SK-N-SH (cell line): ENCODE data around the gene MAN2A1. TPM values are rescaled to one million over a fixed set of nuclear protein-coding genes. Genes with fewer than 3 reads are reported as not detected.

Source experiments
- CTCF ChIA-PET: fragments of 300-600, 350-600 bp; formaldehyde crosslinking; extraction: SDS; loops from one replicate; lab custom pipeline; 2021; lab: Yijun Ruan, JAX
- POLR2A ChIA-PET: fragments of 350-600 bp; sonication (Branson Sonifier 250); formaldehyde crosslinking; extraction: SDS; loops from one replicate; lab custom pipeline; 2020; ENCODE audit warnings: antibody characterized with exemption, inconsistent platforms; lab: Yijun Ruan, JAX
- DNase-seq: peaks from one replicate; pipeline ENCODE4 v3.0.0; 2012
- H2AFZ ChIP-seq: fragments of 200-600 bp; sonication (generic); 2 replicates; pipeline ENCODE4 v1.8.1; 2016; ENCODE audit warnings: antibody characterized with exemption, mild to moderate bottlenecking, low read depth
- H3F3A ChIP-seq: fragments of 200-600 bp; sonication (generic); replicated peaks from 2 replicates; pipeline ENCODE3; 2016; ENCODE audit warnings: antibody characterized with exemption, mild to moderate bottlenecking; ENCODE audit not compliant: insufficient read depth
- H3K27ac ChIP-seq, 2 experiments: fragments of 200-500 bp in 1 of 2; fragments of 200-600 bp in 1 of 2; sonication (Bioruptor generic) in 1 of 2; sonication (generic), shearing (Covaris generic) in 1 of 2; 2 replicates each; pipeline versions ENCODE4 v1.5.1 to v1.6.1; 2014 to 2016; ENCODE audit warnings: low read depth in 2 of 2, inconsistent platforms in 1 of 2, low read length in 1 of 2, mild to moderate bottlenecking in 1 of 2, mixed read lengths in 1 of 2
- H3K27me3 ChIP-seq: fragments of 200-600 bp; sonication (generic), shearing (Covaris generic); 2 replicates; pipeline ENCODE4 v1.6.1; 2016; ENCODE audit warnings: mixed run types; ENCODE audit not compliant: insufficient read depth
- H3K36me3 ChIP-seq, 2 experiments: fragments of 200-500 bp in 1 of 2; fragments of 200-600 bp in 1 of 2; sonication (Bioruptor generic) in 1 of 2; sonication (generic) in 1 of 2; replicated peaks in 1 of 2; 2 replicates each; pipeline versions ENCODE3 to v1.5.1; 2014 to 2016; ENCODE audit warnings: low read length in 1 of 2, mild to moderate bottlenecking in 1 of 2; ENCODE audit not compliant: insufficient read depth in 2 of 2, control insufficient read depth in 1 of 2
- H3K4me1 ChIP-seq, 2 experiments: fragments of 200-500 bp in 1 of 2; fragments of 200-600 bp in 1 of 2; sonication (Bioruptor generic) in 1 of 2; sonication (generic), shearing (Covaris generic) in 1 of 2; 2 replicates each; pipeline versions ENCODE4 v1.5.1 to v1.6.1; 2014 to 2016; ENCODE audit warnings: low read depth in 1 of 2, low read length in 1 of 2, mixed run types in 1 of 2; ENCODE audit not compliant: insufficient read depth in 2 of 2, control insufficient read depth in 1 of 2
- H3K4me2 ChIP-seq: fragments of 200-600 bp; sonication (generic), shearing (Covaris generic); 2 replicates; pipeline ENCODE4 v1.6.1; 2017; ENCODE audit warnings: mixed run types
- H3K4me3 ChIP-seq, 2 experiments: fragments of 200-500 bp in 1 of 2; fragments of 200-600 bp in 1 of 2; sonication (Bioruptor generic) in 1 of 2; sonication (generic), shearing (Covaris generic) in 1 of 2; 2 replicates each; pipeline versions ENCODE4 v1.5.1 to v1.8.1; 2014 to 2016; ENCODE audit warnings: low read depth in 2 of 2, inconsistent platforms in 1 of 2, low read length in 1 of 2, mild to moderate bottlenecking in 1 of 2, mixed read lengths in 1 of 2, moderate library complexity in 1 of 2
- H3K79me2 ChIP-seq: fragments of 200-600 bp; sonication (generic); 2 replicates; pipeline ENCODE4 v1.8.1; 2017; ENCODE audit warnings: mild to moderate bottlenecking; ENCODE audit not compliant: insufficient read depth
- H3K9ac ChIP-seq: fragments of 200-600 bp; sonication (generic); 2 replicates; pipeline ENCODE4 v1.6.1; 2017; ENCODE audit warnings: mixed run types
- H3K9me2 ChIP-seq: fragments of 200-600 bp; sonication (generic); 2 replicates; pipeline ENCODE4 v1.6.1; 2017; ENCODE audit warnings: mixed run types
- H3K9me3 ChIP-seq: fragments of 200-600 bp; sonication (generic); 2 replicates; pipeline ENCODE4 v1.6.1; 2017; ENCODE audit warnings: mixed run types, mild to moderate bottlenecking, moderate library complexity
- H4K20me1 ChIP-seq: fragments of 200-600 bp; sonication (generic); 2 replicates; pipeline ENCODE4 v1.6.1; 2017; ENCODE audit warnings: mild to moderate bottlenecking, mixed run types; ENCODE audit not compliant: insufficient read depth
- FOSL2 ChIP-seq: IDR thresholded peaks from 2 replicates; pipeline ENCODE4 v1.4.0; 2012; ENCODE audit warnings: low read depth, mild to moderate bottlenecking, moderate library complexity, borderline replicate concordance
- NRF1 ChIP-seq: IDR thresholded peaks from 2 replicates; pipeline ENCODE4 v1.6.1; 2012; ENCODE audit warnings: low read depth, mild to moderate bottlenecking, low read length
- RCOR1 ChIP-seq: fragments of 150-350 bp; IDR thresholded peaks from 2 replicates; pipeline ENCODE4 v1.6.1; 2017; ENCODE audit warnings: antibody characterized with exemption, low read length
- RFX5 ChIP-seq: IDR thresholded peaks from 2 replicates; pipeline ENCODE4 v1.6.1; 2012; ENCODE audit warnings: mild to moderate bottlenecking, improper control_type of control experiment, low read length
- TAF1 ChIP-seq: IDR thresholded peaks from 2 replicates; pipeline ENCODE4 v1.6.1; 2012; ENCODE audit warnings: low read depth, mild to moderate bottlenecking, low read length, moderate library complexity, borderline replicate concordance
- TCF12 ChIP-seq: IDR thresholded peaks from 2 replicates; pipeline ENCODE4 v1.4.0; 2012
- WGBS: methylation state at CpG from one replicate; pipeline ENCODE4 v1.1.6; 2017; ENCODE audit warnings: low lambda C conversion rate; 5-methylcytosine and 5-hydroxymethylcytosine counted together
- polyA plus RNA-seq, 3 experiments: library from polyadenylated mRNA; depleted of rRNA; stranded (reverse); fragments of >200 nt; gene quantifications; 2 replicates each; pipeline ENCODE4 v1.2.3, GENCODE V29; 2012
- TF ChIP-seq, protein P1 (sequence below): IDR thresholded peaks from 2 replicates; pipeline ENCODE4 v1.4.0; 2012; ENCODE audit warnings: low read depth, borderline replicate concordance
- TF ChIP-seq, protein P2 (sequence below): IDR thresholded peaks from 2 replicates; pipeline ENCODE4 v1.6.1; 2012; ENCODE audit warnings: mild to moderate bottlenecking, low read depth, low read length, moderate library complexity

MAN2A1 gene
- polyA plus RNA-seq, 1 of the 3 experiments (the other 2 are of a cell fraction): 19.7 TPM

DNA sequence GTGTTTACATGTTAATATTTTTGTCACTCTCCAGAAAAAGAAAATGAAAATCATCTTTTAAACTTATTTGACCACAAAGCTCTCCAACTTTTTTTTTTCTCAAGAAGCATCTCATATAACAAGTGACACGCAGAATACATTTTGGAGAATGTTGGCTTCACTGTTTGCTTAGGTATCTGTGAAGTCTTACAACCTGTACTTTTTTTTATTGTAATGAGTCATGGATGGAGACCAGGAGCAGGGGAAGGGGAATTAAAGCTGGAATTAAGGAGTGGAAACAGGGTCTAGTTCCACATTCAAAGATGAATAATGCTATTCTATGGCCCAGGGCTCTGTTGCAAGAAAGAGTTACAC, 211.9 kb downstream of the MAN2A1 start:
- Histone ChIP-seq H3K4me2 (no peak overlapping the region), H3K4me3 (no peak overlapping the region)
- CTCF ChIA-PET: interaction anchor here (1.3 kb wide), 1 partner anchor 13 kb away, joined by 3 read pairs; no protein-coding TSS in a partner anchor

DNA sequence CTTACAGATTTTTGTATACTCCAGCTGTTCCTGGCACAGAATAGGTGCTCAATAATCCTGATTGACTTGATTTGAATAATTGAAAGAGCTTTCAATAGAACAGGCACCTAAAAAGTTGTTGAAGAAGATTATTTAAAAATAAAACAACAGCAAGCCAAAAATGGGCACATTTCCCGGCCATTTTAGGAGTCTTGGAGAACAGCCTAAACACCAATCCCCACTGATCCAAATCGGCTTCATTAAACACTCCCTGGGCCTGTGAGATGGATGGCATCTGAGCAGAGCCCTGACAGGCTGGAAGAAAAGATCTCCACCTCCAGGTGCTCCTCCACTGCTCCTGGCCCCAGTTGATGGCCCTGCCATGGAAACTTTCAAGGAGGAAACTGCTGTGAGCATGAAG, 213.3 kb downstream of the MAN2A1 start:
- Histone ChIP-seq H3K4me3 (no peak overlapping the region), H3K9ac (no peak overlapping the region), H3K4me1 (no peaks in the 10 kb centered on the region), H3K79me2 (no peaks in the 10 kb centered on the region), H3K4me2 (no peak overlapping the region), H3K27ac (no peak overlapping the region), H4K20me1 (no peaks in the 10 kb centered on the region), H3K9me2 (no peaks in the 10 kb centered on the region), H2AFZ (no peak overlapping the region), H3K36me3 (no peaks in the 10 kb centered on the region), H3K9me3 (no peaks in the 10 kb centered on the region), H3K27me3 (no peaks in the 10 kb centered on the region; the same call in 1 of the 2 replicates), H3F3A (no peaks in the 10 kb centered on the region)
- TF ChIP-seq RFX5 (no peak), TAF1 (no peak), NRF1 (no peak), FOSL2 (no peak), RCOR1 (no peak)
- TF ChIP-seq, protein P1, sequence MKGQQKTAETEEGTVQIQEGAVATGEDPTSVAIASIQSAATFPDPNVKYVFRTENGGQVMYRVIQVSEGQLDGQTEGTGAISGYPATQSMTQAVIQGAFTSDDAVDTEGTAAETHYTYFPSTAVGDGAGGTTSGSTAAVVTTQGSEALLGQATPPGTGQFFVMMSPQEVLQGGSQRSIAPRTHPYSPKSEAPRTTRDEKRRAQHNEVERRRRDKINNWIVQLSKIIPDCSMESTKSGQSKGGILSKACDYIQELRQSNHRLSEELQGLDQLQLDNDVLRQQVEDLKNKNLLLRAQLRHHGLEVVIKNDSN: no peak
- no peak for DNase-seq
- CTCF ChIA-PET: no interaction called here
- WGBS: 68% methylated on average over 2 of the region's 2 CpGs
- POLR2A ChIA-PET: no interaction called here

More for the DNA sequence above, 211.9 kb downstream of the MAN2A1 start:
- POLR2A ChIA-PET: no interaction called here
- H3K36me3 ChIP-seq: no peaks in the 10 kb centered on the region
- WGBS: 58% methylated on average over 1 of the region's 1 CpG
- H3K27ac ChIP-seq: no peak overlapping the region
- no peak overlapping the region for H2AFZ ChIP-seq
- no peaks in the 10 kb centered on the region for H3K4me1 ChIP-seq
- H3F3A ChIP-seq: no peaks in the 10 kb centered on the region
- DNase-seq: no peak
- H3K27me3 ChIP-seq: no peaks in the 10 kb centered on the region; the same call in 1 of the 2 replicates
- no peaks in the 10 kb centered on the region for H3K9me3 ChIP-seq
- H3K9me2 ChIP-seq: no peaks in the 10 kb centered on the region
- H4K20me1 ChIP-seq: no peaks in the 10 kb centered on the region
- no peak overlapping the region for H3K9ac ChIP-seq
- H3K79me2 ChIP-seq: no peaks in the 10 kb centered on the region
- TF ChIP-seq RCOR1: no peak
- TF ChIP-seq, protein P2, sequence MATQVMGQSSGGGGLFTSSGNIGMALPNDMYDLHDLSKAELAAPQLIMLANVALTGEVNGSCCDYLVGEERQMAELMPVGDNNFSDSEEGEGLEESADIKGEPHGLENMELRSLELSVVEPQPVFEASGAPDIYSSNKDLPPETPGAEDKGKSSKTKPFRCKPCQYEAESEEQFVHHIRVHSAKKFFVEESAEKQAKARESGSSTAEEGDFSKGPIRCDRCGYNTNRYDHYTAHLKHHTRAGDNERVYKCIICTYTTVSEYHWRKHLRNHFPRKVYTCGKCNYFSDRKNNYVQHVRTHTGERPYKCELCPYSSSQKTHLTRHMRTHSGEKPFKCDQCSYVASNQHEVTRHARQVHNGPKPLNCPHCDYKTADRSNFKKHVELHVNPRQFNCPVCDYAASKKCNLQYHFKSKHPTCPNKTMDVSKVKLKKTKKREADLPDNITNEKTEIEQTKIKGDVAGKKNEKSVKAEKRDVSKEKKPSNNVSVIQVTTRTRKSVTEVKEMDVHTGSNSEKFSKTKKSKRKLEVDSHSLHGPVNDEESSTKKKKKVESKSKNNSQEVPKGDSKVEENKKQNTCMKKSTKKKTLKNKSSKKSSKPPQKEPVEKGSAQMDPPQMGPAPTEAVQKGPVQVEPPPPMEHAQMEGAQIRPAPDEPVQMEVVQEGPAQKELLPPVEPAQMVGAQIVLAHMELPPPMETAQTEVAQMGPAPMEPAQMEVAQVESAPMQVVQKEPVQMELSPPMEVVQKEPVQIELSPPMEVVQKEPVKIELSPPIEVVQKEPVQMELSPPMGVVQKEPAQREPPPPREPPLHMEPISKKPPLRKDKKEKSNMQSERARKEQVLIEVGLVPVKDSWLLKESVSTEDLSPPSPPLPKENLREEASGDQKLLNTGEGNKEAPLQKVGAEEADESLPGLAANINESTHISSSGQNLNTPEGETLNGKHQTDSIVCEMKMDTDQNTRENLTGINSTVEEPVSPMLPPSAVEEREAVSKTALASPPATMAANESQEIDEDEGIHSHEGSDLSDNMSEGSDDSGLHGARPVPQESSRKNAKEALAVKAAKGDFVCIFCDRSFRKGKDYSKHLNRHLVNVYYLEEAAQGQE: no peak
- TF ChIP-seq, protein P1: no peak
- TF ChIP-seq TCF12: no peak
- TF ChIP-seq, all 33 proteins: peak for 0
